ENCODE data around the gene ZNF276. TPM values are rescaled to one million over a fixed set of nuclear protein-coding genes. Genes with fewer than 3 reads are reported as not detected.

Gene ZNF276
- total RNA-seq (2022; extraction: Qiagen RNA extraction): 14.6 to 21.6 TPM (median 19.2 TPM) in 5 replicates

DNA sequence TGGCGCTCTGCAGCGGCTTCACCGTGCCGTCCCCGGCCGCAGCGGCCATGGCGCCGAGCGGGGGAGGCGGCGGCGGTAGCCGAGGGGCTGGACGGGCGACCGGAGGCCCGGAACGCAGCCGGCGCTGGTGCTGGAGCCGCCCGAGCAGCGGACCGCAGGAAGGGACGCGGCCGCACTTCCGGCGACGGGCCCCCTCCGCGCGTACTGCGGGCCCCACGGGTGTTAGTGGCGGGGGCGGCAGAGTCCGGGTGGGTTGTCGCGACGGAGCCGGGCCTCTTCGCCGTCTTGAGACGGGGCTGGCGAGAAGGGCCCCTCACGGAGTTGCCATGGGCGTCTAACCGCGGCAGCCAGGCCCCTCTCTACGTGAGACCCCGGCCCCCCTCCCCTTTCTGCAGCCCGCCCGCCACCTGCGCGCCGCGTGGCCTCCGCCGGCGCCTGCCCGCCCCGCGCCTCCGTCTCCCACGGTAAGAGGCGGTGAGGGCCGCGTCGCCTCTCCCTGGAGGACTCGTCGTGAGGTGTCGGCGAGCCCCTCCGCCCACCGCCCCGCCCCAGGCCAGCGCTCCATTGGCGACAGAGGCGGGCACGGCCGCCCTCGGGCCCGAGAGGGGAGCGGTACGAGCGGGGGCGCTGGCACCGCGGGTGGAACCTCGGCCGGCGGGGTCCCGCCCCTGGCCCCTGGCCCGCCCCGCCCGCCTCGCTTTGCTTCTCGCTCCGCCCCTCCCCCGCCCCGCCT lies at the start of gene ZNF276, which contains the start of gene VPS9D1:
TSS of gene ZNF276 (plus strand) at position 725 of the 733 bp plus-strand sequence. CDS start 104 bp downstream, outside the sequence.
TSS of gene VPS9D1 (minus strand) at position 86 of the 733 bp plus-strand sequence. CDS start at position 49, 37 bp downstream.

GRCh38 chr16:89686520-89687091 lies 34.7 kb upstream of the ZNF276 start, which contains the start of gene CDK10:
Gene CDK10 (plus strand): TSS chr16:89686689. CDS start chr16:89686711, 22 bp downstream.

DNA sequence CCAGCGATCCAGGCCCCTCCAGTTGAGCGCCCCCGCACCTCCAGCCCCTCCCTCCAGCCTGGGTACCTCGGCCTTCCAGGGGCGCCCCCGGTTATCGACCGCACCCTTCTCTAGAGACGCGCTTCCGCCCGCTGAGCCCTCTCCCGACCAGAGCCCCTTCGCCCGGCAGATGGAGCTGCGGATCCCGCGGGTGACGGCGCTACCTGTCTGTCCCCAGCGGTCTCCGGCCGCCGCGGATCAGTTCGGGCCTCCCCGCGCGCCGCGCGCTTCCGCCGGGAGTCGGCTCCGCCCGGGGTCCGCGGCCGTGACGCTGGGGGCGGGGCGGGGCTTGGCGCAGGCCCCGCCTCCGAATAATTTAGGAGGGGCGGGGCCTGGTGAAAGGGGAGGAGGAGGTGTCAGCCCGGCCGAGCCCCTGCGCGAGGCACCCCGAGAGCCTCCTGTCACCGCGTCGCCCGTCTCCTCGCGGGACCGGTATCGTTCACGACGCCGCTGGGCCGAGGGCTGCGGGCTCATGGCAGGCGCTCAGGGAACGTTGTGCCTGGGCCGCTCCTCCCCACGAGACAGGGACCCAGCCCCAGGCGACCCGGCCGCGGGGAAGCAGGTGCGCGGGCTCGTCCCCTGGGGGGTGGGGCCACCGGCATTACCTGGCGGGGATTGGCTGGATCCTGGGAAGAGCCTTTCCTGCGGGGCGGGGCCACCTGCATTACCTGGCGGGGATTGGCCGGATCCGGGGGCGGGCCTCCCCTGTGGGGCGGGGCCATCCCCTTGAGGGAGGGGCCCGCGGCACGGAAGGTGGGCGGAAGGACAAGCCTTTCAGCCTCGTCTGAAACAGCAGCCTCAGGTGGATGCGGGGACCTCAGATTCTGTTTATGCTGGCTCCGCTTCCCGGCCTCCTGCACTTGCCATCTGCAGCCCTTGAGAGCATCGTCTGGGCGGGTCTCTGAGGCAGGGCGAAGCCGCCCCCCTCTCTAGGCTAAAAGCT lies 19.6 kb upstream of the ZNF276 start, which contains the start of gene SPATA2L:
TSS of gene SPATA2L (minus strand) at position 281 of the 982 bp plus-strand sequence. CDS start 473 bp downstream, outside the sequence.

Other genes starting within 250 kb of the ZNF276 start
- 84.5 to 112 TPM (median 110 TPM) in 5 replicates for gene ANKRD11, start 231.0 kb upstream of the ZNF276 start, total RNA-seq (2022; extraction: Qiagen RNA extraction)
- gene SPG7, start 213.1 kb upstream of the ZNF276 start, total RNA-seq (2022; extraction: Qiagen RNA extraction): 104 to 110 TPM (median 105 TPM) in 5 replicates
- gene RPL13, start 160.9 kb upstream of the ZNF276 start, total RNA-seq (2022; extraction: Qiagen RNA extraction): 3,169 to 4,261 TPM (median 4,255 TPM) in 5 replicates
- gene CPNE7, start 145.8 kb upstream of the ZNF276 start, total RNA-seq (2022; extraction: Qiagen RNA extraction): 58.3 to 85.1 TPM (median 75.3 TPM) in 5 replicates
- gene DPEP1, start 107.9 kb upstream of the ZNF276 start, total RNA-seq (2022; extraction: Qiagen RNA extraction): 0.55 to 1.6 TPM (median 1.6 TPM) in 5 replicates
- 91.6 to 107 TPM (median 97.3 TPM) in 5 replicates for gene CHMP1A, start 63.8 kb upstream of the ZNF276 start, total RNA-seq (2022; extraction: Qiagen RNA extraction)
- 13.2 to 18.6 TPM (median 17.5 TPM) in 5 replicates for gene SPATA33, start 63.7 kb upstream of the ZNF276 start, total RNA-seq (2022; extraction: Qiagen RNA extraction)
- gene CDK10, start 34.8 kb upstream of the ZNF276 start, total RNA-seq (2022; extraction: Qiagen RNA extraction): 31.5 to 54.6 TPM (median 48.5 TPM) in 5 replicates
- gene SPATA2L, start 19.8 kb upstream of the ZNF276 start, total RNA-seq (2022; extraction: Qiagen RNA extraction): 8.8 to 14.3 TPM (median 12.0 TPM) in 5 replicates
- gene VPS9D1, start 639 bp upstream of the ZNF276 start, total RNA-seq (2022; extraction: Qiagen RNA extraction): 3.5 to 6.2 TPM (median 4.9 TPM) in 5 replicates
- 24.5 to 38.6 TPM (median 34.4 TPM) in 5 replicates for gene FANCA, start 95.1 kb downstream of the ZNF276 start, total RNA-seq (2022; extraction: Qiagen RNA extraction)
- 4.9 to 9.1 TPM (median 7.8 TPM) in 5 replicates for gene SPIRE2, start 106.9 kb downstream of the ZNF276 start, total RNA-seq (2022; extraction: Qiagen RNA extraction)
- 72.6 to 83.2 TPM (median 78.7 TPM) in 5 replicates for gene TCF25, start 152.1 kb downstream of the ZNF276 start, total RNA-seq (2022; extraction: Qiagen RNA extraction)
- 4.6 to 7.5 TPM (median 7.0 TPM) in 5 replicates for gene MC1R, start 197.3 kb downstream of the ZNF276 start, total RNA-seq (2022; extraction: Qiagen RNA extraction)
- gene TUBB3, start 201.8 kb downstream of the ZNF276 start, total RNA-seq (2022; extraction: Qiagen RNA extraction): 197 to 265 TPM (median 245 TPM) in 5 replicates
- 92.9 to 118 TPM (median 112 TPM) in 5 replicates for gene DEF8, start 227.2 kb downstream of the ZNF276 start, total RNA-seq (2022; extraction: Qiagen RNA extraction)